ENCODE data around the gene CAMK1D.
"Not testable (repeated sequence)": the region's sequence is repeated elsewhere in the genome, so short reads cannot be mapped to it uniquely, and the experiment has no call there.

Gene CAMK1D

DNA sequence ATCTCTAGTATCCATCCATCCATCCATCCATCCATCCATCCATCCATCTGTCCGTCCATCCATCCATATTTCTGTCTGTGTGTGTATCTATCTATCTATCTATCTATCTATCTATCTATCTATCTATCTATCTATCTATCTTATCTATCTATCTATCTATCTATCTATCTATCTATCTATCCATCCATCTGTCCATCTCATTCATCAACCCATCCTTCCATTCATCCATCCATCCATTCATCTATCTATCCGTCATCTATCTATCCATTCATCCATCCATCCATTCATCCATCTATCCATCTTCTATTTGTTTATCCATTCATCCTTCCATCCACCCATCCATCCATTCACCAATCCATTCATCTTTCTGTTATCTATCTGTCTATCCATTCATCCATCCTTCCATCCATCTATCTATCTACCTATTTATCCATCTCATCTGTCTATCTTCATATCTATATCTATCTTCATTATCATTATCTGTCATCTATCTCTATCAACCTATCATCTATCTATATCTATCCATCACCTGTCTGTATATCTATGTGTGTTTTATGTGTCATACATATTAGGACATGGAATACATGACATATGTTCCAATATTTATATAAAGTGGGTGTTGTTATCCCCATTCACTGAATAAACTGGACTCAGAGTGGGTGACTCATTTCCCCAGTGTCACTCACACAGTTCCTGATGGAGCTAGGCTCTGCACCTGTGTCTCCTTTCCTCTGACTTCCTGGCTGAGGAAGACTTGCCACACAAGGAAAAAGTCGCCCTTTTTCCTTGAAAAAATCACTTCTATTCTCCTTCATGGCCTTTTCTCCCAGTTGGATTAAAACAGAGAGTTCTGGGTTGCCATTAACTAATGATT lies 452.1 kb downstream of the CAMK1D start:
- no peak for DNase-seq

GRCh38 chr10:12803776-12804175 lies 454.4 kb downstream of the CAMK1D start:
- DNase-seq, result no peak

- DNase-seq, result no peak
Measured at GRCh38 chr10:12806228-12807095, 457.1 kb downstream of the CAMK1D start.

DNA sequence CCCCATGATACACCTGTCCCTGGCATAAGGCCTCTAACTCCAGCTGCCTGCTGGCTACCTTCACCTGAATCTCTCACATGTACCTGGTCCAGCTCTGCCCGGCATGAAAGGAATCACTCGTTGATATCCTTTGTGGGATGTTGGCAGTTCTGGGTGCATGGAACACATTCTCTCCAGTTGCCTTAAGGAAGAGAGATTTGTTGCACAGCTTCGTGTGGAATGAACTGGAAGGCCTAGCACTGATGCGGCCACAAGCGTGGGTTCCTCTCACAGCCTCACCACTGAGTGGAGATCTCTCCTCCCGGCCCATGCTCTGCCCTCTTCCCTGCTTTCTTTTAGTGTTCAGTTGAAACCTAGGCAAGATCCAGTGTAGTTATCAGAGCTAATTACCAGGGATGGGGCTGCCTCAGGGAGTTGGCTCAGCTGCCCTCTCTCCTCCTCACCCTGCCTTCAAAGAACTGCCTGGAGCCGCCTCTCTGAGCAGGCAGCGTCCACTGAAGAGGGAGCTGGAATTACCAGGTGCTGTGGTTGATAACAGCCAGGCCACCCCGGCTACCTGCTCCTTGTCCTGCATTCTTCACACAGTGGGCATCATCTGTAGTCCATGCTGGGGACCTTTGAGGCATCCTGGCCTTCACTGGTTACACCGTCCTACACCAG lies 457.9 kb downstream of the CAMK1D start:
- no peak for DNase-seq

GRCh38 chr10:12808014-12808613 lies 458.8 kb downstream of the CAMK1D start:
- DNase-seq, result no peak

DNA sequence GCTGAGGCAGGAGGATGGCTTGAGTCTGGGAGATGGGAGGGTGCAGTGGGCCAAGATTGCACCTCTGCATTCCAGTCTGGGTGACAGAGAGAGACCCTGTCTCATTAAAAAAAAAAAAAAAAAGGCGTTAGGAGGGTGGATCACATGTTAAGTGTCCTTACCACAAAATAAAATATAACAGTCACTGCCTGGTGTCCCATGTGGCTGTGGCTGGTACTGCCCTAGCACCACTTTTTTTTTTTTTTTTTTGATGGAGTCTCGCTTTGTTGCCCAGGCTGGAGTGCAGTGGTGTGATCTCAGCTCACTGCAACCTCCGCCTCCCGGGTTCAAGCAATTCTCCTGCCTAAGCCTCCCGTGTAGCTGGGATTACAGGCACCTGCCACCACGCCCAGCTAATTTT lies 460.7 kb downstream of the CAMK1D start:
- not testable (repeated sequence) for DNase-seq

- DNase-seq, result no peak
Measured at GRCh38 chr10:12811826-12812225, 462.5 kb downstream of the CAMK1D start.

GRCh38 chr10:12812571-12812970 lies 463.2 kb downstream of the CAMK1D start:
- DNase-seq, result no peak

GRCh38 chr10:12814166-12814565 lies 464.8 kb downstream of the CAMK1D start:
- DNase-seq, result no peak

- DNase-seq, result no peak
Measured at GRCh38 chr10:12819071-12819470, 469.7 kb downstream of the CAMK1D start.

GRCh38 chr10:12819656-12820055 lies 470.3 kb downstream of the CAMK1D start:
- no peak for DNase-seq

DNA sequence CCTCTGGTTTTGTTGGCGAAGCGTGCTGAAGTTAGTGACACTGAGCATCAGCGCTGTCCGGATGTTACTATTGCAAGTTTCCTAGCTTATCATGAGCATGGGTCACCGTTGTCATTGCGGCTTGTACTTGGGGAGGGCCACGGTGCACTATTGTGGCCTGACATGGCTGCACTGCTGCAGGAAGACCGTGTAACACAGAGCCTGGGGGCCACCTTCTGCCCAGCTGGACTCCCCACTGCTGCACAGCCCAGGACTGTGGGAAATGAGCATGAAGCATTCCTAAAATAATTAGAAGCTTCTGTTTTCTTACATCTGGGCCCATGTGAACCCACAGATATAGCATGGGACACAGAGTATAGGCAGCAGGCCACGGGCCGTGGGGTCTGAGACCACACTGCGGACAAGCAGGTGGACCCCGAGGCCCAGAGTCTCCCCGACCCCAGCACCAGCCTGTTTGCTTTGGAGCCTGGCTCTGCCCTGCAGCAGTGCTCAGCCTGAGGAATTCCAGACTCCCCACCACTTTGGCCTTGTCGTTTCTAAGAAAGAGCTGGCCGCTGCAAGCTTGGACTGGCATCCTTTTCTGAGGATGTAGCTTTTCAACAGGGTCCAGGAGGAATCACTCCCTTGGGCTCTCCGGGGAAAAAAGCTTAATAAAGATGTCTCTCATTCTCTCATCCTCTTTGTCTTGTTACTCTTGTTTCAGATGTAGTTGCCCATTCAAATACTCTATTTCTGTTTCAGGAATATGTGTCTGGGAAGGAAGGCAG lies 473.0 kb downstream of the CAMK1D start:
- no peak for DNase-seq

- no peak for DNase-seq
Measured at GRCh38 chr10:12822893-12823170, 473.5 kb downstream of the CAMK1D start.

- DNase-seq, result no peak
Measured at GRCh38 chr10:12823328-12823727, 474.0 kb downstream of the CAMK1D start.

DNA sequence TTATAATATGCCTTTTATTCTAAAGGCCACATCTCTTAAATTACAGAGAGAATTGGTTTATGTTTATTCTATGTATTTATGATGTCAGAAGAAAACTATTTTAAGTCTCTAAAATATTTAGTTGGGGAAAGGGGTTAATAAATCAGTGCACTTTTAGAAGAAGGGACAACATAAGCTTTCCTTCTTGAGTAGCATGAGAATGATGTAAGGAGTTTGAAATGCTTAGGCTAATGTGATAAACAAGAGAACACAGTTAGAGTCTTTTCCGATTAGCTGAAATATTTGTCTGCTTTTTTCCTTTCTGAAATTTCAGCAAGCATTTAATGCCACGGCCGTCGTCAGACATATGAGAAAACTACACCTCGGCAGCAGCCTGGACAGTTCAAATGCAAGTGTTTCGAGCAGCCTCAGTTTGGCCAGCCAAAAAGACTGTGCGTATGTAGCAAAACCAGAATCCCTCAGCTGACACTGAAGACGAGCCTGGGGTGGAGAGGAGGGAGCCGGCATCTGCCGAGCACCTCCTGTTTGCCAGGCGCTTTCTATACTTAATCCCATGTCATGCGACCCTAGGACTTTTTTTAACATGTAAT lies 476.0 kb downstream of the CAMK1D start:
- DNase-seq, result no peak

DNA sequence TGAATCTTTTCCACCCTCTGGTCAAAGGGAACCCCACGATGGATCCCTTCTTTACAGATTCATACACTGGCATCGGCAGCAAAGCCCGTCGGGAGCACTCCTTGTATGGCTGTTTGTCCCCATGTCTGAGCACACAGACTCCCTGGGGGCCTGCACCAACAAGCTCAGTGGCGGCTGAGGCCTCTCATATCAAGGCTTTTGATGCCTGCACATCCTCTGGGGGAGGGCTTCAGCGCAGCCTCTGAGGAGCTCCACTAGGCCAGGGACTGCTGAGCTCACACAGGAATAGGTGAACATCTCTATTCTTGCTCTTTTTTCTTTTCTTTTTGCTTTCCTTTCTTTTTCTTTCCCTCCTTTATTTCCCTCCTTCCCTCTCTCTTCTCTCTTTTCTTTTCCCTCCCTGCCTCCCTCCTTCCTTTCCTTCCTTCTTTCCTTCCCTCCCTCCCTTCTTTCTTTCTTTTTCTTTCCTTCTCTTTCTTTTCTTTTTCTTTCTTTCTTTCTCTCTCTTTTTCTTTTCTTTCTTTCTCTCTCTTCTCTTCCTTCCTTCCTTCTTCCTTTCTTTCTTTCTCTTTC lies 477.5 kb downstream of the CAMK1D start:
- no peak for DNase-seq

DNA sequence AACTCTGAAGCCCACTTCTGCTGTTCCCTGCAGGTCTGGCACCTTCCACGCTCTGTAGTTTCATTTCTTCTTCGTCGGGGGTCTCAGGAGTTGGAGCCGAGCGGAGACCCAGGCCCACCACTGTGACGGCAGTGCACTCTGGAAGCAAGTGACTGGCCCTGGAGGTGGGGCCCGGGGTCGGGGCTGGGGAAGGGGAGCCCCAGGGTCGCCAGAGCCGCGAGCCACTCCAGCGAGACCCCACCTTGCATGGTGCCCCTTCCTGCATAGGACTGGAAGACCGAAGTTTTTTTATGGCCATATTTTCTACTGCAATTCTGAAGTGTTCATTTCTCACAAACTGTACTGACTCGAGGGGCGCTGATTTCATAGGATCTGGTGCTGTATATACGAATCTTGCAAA lies 479.4 kb downstream of the CAMK1D start:
- DNase-seq, result no peak

DNA sequence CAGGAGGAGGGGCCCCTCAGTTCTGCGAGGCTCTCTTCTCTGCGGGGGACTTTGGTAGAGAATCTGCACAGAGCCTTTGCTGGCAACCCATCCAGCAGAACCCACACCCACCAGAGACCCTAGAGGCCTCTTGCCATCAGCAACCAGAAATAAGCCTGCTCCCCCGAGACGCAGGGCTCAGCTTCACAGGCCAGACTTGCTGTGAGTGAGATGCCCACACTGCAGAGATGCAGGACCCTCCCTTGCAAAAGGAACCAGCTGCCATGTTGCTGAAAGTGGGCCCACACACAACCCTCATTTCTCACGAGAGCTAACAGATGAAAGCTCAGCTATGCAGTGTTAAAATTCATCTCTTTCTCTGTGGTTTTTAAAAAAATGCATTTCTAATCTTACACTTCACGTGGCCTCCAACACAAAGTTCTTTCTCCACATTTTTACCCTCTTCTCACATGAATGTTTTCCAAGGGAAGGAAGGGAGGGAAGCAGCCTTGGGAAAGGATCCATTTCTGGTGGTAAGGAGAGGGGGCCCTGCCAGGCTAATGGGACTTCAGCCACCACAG lies 480.6 kb downstream of the CAMK1D start:
- DNase-seq, result no peak

- DNase-seq, result no peak
Measured at GRCh38 chr10:12832096-12832495, 482.7 kb downstream of the CAMK1D start.

- no peak for DNase-seq
Measured at GRCh38 chr10:12833451-12833850, 484.1 kb downstream of the CAMK1D start.

GRCh38 chr10:12834116-12834665 lies 484.8 kb downstream of the CAMK1D start:
- no peak for DNase-seq

All from amniotic stem cell (primary cell).